Activated CD4-positive, alpha-beta T cell treated with anti-CD3 and anti-CD28 coated beads, Interleukin-10, Interleukin-2, amounts not matched to agents 100 ng/mL and 50 ng/mL, durations not matched to agents 16 hours and 8 hours (primary cell): Measurements from ENCODE around the gene MUC13.

Experiments
- DNase-seq: peaks from one replicate; pipeline ENCODE4 v3.0.0-alpha.2; 2020

The MUC13 gene

DNA sequence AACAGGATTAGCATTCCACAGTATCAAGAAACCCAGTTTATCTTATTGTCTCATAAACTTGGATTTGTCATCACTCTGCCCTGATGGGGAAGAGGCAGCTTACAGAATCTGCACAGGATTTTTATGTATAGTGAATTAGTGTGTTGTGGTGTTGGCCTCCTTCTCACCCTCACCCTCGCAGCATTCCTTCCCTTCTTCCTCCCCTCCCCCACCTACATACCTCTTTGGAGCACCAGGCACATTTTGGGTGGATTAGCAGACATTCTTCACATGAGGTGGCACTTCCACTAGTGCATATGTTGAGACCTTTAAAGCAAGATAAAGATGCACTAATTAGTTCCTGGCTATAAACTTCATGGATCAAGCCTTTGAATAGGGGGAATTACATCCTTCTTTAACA lies 61.3 kb downstream of the MUC13 start:
- no peak for DNase-seq

- DNase-seq = no peak
These were observed 67.0 kb downstream of the MUC13 start for GRCh38 chr3:124867511-124867910.

DNA sequence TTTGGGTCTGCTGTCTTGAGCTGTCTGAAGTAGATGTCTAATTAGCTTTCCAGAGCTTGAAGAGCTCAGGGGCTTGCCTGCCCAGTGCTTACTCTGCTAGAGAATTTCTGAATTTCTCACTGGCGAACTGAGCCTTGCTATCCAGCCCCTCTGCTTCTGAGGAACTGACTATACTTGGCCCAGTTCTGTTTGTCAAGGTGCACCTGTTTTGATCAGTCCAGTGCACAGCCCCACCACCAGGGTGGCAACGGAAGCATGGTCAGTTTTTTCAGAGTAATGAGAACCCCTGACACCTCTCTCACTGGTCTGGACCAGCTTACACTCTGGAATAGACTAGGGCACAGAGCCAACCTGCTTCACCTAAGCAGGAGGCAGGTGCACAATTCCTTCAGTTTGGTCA lies 72.5 kb downstream of the MUC13 start:
- no peak for DNase-seq

GRCh38 chr3:124861041-124861440 lies 73.5 kb downstream of the MUC13 start:
- no peak for DNase-seq

DNA sequence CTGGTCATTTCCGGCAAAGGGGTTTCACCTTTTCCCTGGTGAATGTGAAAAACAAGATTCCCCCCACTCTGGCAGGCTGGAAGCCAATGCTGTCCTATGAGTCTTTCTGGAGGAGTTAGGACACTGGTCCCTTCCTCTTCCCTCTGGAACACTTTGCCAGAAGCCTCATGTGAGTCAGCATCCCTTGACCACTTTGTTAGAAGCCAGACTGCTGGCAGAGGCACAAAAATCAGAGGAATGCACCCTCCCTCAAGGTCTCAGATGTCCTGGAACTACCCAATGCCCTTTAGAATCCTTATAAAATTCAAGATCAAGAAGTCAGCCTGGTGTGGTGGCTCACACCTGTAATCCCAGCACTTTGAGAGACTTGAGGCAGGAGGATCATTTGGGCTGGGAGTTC lies 74.0 kb downstream of the MUC13 start:
- no peak for DNase-seq

DNA sequence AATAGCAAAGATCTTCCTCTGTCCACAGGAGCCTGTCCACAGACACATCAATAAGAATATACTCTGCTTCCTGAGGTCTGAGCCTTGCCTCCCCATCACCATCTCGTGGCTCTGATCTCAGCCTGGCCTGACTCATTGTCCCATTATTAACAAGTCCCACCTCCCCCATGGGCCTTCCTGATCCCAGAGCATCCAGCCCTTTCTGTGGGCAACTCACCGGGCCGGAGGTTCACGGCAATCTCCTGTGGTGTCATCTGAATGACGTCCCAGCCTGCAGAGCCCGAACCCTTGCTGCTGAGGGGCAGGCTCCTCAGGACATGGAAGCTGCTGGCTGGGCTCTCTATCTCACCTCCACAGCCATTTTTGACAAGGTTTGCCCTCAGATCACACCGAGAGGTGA lies 75.5 kb downstream of the MUC13 start:
- no peak for DNase-seq

GRCh38 chr3:124858275-124858674 lies 76.3 kb downstream of the MUC13 start:
- no peak for DNase-seq

GRCh38 chr3:124856677-124857076 lies 77.9 kb downstream of the MUC13 start:
- DNase-seq = no peak
